Skeletal muscle cell (primary cell): ENCODE data around the gene SIRT7.

ENCODE experiments used
- DNase-seq: peaks from one replicate; pipeline ENCODE4 v3.0.0-alpha.2; 2010; ENCODE audit warnings: low read depth
- H3K4me3 ChIP-seq: 2 replicates; pipeline ENCODE4 v1.5.1; 2011; ENCODE audit warnings: low read depth, mild to moderate bottlenecking, control low read depth, low read length, moderate library complexity

The SIRT7 gene

DNA sequence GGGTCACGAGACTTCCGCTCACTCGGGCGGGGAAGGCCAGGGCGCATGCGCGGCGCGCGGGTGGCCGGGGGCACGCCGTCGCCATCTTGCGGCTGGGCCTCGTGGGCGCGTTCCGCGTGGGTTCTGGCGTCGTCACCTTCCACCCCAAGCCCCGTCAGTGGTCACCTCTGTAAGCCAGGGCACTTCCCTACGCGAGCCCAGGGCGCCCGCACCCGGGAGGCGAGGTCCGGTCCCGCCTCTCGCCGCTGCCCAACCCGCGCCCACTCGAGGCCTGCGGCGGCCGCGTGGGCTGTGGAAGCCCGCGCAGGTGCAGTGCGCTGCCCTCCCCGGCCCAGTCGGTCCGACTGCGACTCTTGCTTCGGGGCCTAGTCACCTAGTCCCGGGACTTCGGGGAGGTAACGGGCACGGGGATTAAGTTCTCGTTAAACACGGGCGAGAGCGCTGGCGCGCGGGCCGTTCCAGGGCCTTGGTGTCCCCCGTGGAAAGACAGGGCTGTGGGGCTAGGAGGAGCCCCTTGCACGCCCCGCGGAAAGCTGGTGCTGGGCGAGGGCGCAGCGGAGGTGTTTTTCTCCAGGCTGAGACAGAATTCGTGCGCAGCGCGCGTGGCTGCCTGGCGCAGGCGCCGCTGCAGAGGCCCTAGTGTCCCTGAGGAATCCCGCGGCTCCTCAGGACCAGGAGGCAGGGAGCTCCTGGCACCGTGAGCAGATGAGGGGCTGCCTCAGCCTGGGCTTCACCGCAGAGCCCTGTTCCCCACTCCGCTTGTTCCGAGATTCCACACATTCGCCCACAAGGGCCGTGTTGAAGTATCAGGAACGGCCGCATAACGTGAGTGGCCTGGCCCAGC, 46.4 kb downstream of the SIRT7 start:
- H3K4me3 ChIP-seq = peak overlapping the region; percentile 78
- DNase-seq = no peak

DNA sequence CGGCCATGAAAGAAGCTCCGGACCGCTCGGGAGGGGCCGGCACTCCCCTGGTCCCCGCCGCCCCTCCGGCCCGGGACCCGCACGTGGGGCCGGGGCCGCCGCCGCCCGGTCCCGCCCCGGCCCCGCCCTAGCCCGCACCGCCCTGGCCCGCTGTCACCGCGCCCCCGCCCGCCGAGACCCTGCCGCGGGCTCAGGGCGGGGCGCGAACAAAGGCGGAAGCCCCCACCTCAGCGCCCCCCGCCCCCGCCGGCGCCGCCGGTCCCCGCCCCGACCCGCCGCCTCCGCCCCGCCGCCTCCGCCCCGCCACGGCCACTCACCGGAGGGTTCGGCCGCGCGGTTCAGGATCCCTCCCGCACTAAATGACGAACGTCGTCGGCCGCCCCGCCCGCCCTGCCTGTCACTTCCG, 47.0 kb downstream of the SIRT7 start, which contains the start of gene ARHGDIA:
Gene ARHGDIA (minus strand): TSS at position 357 of the 406 bp plus-strand sequence. CDS start 1,407 bp downstream, outside the sequence.
- DNase-seq = no peak
- peak within 1 kb of the TSS; percentile 78 for H3K4me3 ChIP-seq

DNA sequence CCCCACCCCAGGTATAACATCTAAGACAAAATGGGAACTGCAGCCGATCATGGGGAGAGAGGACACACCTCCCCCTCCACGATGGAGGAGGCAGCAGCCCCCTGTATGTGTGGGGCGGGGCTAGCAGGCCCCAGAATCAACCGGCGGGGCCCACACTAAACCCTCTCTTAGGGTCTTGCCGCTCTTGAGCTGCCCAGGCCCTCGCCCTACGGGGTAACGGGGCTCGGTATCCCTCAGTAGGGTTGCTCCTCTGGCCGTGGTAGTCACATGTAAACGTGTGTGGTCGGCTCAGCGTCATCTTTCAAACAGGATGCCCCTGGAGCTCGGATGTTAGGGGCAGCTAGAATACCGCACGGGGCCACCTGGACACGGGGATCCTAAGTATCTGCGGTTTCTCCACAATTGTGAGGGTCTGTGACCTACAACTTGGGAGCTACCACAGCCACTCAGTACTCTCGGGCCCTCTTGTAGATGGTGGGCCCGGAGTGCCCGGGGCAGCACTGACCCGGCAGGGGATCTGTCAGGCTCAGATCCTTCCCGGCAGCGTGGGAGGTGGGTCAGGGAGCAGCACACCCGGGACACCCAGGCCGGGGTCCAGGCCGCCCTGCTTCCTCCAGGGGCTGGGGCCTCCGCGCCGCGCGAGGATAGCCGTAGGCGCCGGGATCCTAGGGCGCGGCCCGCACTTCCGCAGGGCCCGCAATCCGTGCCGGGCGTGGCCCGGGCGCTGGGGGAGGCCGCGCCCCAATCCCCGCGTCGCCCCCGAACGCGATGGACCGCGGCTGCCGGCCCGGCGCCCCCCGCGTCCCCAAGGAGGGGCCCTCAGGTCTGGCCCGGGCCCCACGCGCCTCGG, 47.6 kb downstream of the SIRT7 start:
- peak overlapping the region; percentile 78 for H3K4me3 ChIP-seq
- no peak for DNase-seq

DNA sequence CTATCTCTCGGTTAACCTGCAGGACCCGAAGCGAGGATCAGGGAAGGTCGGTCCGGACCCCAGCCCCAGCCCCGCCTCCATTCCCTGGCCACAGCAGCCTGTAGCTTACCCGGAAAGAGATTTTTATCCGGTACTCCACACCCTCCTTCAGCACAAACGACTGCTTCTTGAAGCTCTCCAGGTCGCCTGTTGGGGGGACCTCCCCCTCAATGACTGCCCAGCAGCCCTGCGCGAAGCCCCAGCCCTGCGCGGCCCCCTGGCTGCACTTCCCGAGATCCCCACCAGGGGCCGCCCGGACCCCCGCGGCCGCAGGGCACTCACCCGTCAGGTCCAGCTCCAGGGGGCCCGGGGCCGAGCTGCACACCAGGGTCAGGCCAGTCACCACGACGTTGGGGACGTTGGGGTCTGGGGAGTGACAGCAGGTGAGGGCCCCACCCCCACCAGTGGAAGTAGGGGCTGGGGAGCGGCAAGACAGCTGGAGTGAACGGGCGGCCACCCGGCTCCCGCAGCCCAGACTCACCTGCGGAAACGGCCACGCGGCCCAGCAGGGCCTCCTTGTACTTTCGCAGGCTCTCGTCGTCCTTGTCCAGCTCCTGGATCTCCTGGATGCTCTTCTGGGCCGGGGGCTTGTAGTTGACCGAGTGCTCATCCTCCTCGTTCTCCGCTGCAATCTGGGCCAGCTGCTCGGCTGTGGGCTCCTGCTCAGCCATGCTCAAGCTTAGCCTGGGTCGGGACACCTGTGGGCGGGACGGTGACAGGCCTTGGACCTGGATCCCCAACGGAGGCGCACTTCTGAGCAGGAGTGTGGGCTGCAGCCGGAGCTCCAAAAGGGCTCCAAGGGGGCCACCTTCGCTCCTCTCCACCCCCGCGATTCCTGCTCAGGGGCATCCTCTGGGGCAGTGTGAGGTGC, 48.5 kb downstream of the SIRT7 start:
- H3K4me3 ChIP-seq = peak overlapping the region; percentile 78
- no peak for DNase-seq

DNA sequence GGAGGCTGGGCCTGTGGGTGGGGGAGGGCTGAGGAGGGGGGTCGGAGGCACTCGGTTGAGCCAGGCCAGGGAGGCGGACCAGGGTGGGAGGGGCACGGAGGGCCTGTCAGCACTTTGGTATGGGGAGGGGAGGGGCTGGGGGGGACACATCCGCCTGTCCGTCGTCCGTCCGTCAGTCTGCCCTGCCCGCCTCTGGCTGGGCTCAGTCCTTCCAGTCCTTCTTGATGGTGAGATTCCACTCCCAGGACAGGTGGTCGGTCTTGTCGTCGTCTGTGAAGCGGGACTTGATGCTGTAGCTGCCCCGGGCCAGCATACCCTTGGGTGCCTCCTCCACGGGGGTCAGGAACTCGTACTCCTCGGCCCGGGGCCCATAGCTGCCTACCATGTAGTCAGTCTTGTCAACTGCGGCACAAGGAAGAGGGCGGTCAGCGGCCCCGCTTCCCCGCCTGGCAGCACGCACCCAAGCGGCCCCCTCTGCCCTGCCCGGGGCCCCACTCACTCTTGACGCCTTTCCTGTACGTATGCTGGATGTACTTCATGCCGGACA, 49.2 kb downstream of the SIRT7 start:
- peak overlapping the region; percentile 78 for H3K4me3 ChIP-seq
- peak; percentile 75 for DNase-seq

DNA sequence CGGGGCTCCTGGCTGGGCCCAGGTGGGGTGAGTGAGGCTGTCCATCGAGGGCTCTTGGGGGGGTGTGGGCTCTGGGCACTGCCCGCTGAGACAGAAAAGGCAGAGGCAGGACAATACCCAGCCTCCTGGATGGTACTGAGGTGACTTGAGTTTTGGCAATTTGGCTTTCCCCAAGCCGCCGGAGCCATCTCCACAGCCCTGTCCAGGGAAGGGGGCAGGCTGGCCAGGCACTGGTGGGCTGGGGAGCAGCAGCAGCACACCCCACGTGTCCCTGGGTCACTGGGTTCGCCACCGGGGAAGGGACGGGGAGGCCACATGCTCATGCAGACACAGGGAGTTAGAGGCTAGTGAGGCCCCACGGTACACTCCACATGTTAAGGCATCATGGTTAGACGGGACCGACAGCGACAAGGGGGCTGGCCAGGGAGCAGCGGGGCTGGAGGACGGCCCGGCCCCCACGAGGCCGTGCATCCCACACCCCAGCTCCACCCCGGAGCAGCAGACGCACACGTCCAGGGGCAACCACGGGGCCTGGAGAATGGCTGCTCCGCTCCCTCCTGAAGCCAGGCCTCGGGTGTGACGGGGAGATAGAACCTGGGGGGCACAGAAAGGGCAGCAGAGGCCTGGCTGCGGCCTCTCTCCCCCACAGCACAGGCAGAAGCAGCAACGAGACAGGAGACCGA, 49.8 kb downstream of the SIRT7 start:
- no peak for DNase-seq
- H3K4me3 ChIP-seq = no peak overlapping the region

DNA sequence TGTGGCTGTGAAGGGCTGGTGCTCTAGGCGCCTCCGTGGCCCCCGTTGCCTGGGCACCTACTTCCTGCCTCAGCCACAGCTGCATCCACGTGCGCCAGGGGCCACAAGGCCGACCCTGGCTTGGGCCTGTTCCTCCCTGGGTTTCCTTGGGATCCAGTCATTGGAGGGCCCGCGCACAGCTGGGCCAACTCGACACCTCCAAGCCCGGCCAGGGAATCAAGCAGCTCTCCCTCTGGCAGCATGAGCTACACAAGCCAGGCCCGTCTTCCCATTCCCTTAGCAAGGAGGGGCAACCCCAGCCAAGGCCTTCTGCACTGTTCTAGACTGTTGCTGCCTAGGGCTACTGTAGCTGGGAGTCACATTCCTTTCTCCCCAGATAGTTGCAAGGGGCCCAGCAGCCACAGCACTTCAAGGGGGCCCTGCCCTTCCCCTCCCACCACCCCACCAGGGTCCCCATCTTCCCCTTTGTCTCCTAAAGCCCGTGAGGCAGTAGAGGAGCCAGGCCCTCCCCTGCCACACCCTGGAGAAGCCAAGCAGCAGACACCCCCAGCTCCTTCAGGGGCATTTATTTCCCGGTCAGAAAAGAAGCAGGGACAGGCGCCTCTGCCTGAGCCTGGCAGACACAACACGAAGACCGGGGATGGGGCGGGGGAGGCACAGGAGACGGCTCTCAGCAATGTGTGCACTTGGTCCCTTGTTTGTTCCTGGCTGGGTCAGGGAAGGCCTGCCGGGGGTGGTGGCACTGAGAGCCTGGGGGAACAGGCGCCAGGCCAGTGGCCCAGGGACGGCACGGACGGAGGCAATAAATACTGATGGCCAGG, 50.6 kb downstream of the SIRT7 start:
- no peak for DNase-seq
- H3K4me3 ChIP-seq = no peak overlapping the region

DNA sequence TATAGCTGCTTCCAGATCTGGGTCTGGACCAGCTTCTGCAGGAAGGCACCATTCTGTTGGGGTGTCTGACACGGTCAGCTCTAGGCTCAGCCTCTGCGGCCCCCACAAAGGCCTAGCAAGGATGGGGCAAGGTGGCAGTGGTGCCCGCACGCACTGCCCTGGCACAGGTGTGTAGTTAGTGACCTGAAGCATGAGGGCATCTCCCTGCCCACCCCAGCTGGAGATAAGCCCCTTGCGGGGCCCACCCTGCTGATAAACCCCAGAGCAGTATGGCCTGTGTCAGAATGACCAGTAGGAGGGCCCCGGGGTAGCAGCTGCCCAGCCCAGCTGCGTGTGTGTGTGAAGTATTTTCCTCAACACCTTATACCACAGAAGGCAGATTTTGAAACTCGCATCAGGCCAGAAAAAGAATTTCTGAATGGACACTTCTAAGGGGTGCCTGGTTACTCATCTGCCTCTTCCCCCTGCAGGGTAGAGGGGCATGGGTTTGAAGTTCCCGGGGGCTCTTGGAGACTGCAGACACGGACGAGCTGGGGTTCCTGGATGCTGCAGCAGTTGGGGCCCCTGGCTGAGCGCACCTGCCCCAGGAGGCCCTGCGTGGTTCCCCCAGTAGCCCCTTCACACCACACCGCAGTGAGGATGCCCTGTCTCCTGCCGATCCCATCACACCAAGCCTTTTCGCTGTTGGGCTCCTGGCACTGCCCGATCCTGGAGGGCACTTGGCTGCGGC, 51.4 kb downstream of the SIRT7 start:
- no peak for DNase-seq
- no peak overlapping the region for H3K4me3 ChIP-seq

DNA sequence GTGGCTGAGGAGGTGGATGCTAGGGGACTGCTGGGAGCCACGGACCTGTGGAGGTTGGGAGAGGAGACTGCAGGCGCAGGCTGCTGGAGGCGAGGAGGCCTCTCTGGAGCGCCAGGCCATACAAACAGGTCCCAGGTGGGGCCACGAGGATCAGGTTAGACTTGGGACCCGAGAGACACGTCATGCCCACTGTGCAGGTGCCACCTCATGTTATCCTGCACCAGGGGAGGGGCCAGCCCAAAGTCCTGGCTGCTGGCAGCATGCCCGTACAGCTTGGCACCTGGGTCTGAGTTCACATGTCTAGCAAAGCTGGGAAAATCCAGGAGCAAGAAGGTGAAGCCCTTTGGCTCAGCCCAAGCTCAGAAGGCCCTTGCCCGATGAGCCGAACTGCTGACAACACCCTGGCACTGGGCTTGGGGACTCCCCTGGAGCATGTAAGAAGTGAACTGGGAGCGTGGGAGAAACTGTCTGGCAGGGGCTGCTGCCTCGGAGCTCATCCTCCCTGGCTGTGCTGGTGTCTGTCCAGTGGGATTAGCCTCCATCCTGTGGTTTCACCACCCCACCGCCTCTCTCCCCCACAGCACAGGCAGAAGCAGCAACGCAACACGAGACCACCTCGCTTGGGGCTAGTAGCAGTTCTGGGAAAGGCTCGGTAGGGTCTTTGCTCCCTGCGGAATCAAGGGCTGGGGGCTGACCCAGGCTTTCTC, 52.1 kb downstream of the SIRT7 start:
- H3K4me3 ChIP-seq = no peak overlapping the region
- DNase-seq = no peak

DNA sequence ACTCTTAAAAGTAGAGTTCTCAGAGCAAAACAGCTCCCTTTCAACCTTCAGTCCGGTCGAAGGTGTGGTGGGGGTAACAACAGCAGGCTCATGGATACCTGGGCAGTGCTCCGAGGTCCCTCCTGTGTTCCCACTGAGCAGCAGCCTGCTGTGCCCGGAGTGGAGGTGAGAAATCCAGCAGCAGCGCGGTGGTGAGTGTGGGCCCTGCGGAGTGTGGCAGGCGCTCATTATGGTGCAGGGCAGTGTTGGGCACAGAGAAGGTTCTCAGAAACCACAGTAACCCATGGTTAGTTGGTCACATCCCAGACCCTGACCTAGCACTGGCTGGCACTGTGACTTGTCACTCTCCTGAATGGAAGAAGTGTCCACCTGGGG, 52.6 kb downstream of the SIRT7 start:
- DNase-seq = no peak
- no peak overlapping the region for H3K4me3 ChIP-seq

DNA sequence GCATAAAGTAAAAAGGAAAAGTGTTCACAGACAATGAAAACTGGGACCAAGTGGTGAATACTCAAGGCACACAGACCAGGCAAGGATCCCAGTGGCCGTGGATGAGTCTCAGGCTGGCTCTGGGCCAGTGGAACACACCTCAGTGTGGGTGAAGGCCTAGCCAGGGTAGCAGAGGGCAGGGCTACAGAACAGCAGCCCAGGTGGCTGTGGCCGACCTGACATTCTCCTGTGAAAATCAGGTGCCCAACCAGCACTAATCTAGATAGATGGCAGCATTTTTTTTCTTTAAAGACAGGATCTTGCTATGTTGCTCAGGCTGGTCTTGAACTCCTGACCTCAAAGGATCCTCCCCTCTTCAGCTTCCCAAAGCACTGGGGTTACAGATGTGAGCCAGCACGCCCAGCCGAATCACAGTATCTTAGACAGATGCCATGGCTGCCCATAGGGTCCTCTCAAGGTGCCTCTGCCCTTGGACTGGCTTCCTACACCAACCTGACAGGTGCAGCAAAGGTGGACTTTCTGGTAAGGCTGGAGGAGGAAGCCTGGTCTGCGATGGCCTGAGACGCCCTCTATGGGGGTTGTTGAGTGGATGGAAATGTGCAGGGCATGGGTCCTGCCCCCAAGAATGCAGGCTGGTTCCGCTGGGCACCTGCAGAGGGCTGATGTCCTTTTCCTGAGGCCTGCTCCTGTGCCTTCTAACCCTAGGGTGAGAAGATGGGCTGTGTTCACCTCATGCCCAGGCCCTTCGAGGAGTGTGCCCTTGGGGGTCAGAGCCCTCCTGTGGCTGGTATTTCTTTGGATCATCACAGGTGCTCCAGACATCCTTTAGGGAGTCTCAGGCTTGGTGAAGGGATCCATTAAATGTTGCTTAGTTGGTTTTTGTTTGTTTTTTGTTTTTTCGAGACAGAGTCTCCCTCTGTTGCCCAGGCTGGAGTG, 53.9 kb downstream of the SIRT7 start:
- no peak overlapping the region for H3K4me3 ChIP-seq
- DNase-seq = no peak

DNA sequence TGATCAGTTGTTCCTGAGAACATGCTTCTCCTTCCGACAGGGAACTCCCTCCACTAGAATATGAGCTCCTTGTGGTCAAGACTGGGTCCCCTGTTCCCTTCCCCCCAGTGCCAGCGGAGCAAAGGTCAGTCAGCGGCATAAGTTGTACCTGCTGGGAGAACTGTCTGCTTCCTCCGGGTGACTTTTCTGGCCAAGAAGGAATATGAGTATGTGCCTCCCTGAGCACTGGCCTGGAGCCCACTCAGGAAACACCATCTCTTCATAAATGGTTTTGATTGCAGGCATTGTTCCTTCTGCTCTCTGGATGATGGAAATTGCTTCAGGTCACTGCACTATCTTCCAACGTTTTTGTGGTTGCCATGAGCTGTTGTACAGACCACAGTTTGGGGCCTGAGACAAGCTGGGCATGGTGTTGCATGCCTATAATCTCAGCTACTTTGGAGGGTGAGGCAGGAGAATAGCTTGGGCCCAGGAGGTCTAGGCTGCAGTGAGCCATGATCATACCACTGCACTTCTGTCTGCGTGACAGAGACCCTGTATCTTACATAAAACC, 54.8 kb downstream of the SIRT7 start:
- no peak for DNase-seq
- no peak overlapping the region for H3K4me3 ChIP-seq
